HG03139 (cell line): ENCODE measurements around the gene HOXC11.

ENCODE experiments used
- ATAC-seq: cut with Tn5 transposase; IDR thresholded peaks from one replicate; pipeline ENCODE4 v1.9.1; 2021; ENCODE audit not compliant: unreplicated experiment

Gene HOXC11

GRCh38 chr12:53956914-53957536, 15.9 kb upstream of the HOXC11 start:
- no peak for ATAC-seq

- ATAC-seq = no peak
Measured at GRCh38 chr12:53958128-53958527, 14.8 kb upstream of the HOXC11 start.

GRCh38 chr12:53959314-53959713, 13.6 kb upstream of the HOXC11 start:
- ATAC-seq = no peak

- no peak for ATAC-seq
Measured at GRCh38 chr12:53960187-53961024, 12.5 kb upstream of the HOXC11 start.

GRCh38 chr12:53961025-53961761, 11.7 kb upstream of the HOXC11 start:
- no peak for ATAC-seq

GRCh38 chr12:53963005-53963404, 9.9 kb upstream of the HOXC11 start:
- ATAC-seq = no peak

- ATAC-seq = no peak
Measured at GRCh38 chr12:53963434-53964314, 9.3 kb upstream of the HOXC11 start.

- no peak for ATAC-seq
Measured at GRCh38 chr12:53964315-53964713, 8.6 kb upstream of the HOXC11 start.

GRCh38 chr12:53965281-53966084, 7.4 kb upstream of the HOXC11 start:
- no peak for ATAC-seq

GRCh38 chr12:53966085-53966384, 6.9 kb upstream of the HOXC11 start:
- no peak for ATAC-seq

GRCh38 chr12:53966385-53967133, 6.4 kb upstream of the HOXC11 start:
- ATAC-seq = no peak

GRCh38 chr12:53967421-53967925, 5.5 kb upstream of the HOXC11 start:
- no peak for ATAC-seq

GRCh38 chr12:53968214-53969127, 4.5 kb upstream of the HOXC11 start:
- no peak for ATAC-seq

GRCh38 chr12:53969588-53970259, 3.2 kb upstream of the HOXC11 start:
- ATAC-seq = no peak

- no peak for ATAC-seq
Measured at GRCh38 chr12:53970451-53970850, 2.5 kb upstream of the HOXC11 start.

GRCh38 chr12:53971129-53971528, 1.8 kb upstream of the HOXC11 start:
- no peak for ATAC-seq

- ATAC-seq = no peak
Measured at GRCh38 chr12:53971686-53972085, 1.2 kb upstream of the HOXC11 start.
